Measurements from ENCODE around the gene CCNB1.

DNA sequence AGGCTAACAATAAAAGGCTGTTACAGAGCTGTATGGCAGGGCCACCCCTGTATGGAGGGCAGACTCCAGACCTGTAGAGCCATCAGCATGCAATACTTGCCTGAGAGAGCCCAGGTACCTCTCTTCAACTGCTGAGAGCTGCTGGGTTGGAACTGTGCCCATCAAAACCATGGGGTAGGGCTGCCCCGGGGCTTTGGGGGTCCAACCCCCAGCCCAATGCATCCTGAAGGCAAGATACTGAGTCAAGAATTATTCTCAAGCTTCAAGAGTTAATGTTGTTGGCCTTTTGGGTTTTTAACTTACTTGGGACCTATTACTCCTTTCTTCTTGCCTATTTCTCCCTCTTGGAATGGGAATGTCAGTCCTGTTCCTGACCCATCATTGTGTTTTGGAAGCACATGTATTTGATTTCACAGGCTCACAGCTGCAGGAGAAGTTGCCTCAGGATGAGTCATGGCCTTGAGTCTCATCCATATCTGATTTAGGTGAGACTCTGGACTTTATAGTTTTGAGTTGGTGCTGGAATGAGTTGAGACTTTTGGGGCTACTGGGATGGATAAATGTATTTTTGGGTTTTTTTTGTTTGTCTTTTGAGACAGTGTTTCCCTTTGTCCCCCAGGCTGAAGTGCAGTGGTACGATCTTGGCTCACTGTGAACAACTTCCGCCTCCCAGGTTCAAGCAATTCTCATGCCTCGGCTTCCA, 46.7 kb downstream of the CCNB1 start:
- TF ChIP-seq TAF1 (IDR thresholded peaks at IDR 0.05; ENCODE audit: borderline replicate concordance, low read depth, low read length) = no peak
- no peak for TF ChIP-seq POLR2AphosphoS5 (IDR thresholded peaks at IDR 0.05; ENCODE audit: low read depth, low read length)

Measured in GM12892 (cell line).